CD14-positive monocyte (primary cell): Measurements from ENCODE around the gene SDR42E1. TPM values are rescaled to one million over a fixed set of nuclear protein-coding genes. Genes with fewer than 3 reads are reported as not detected.

ENCODE experiments used
- DNase-seq, 3 donors: peaks; one replicate each; pipeline ENCODE4 v3.0.0-alpha.2; 2011 to 2022
- H2AFZ ChIP-seq: 2 replicates; pipeline ENCODE4 v1.6.0; 2012; ENCODE audit warnings: mild to moderate bottlenecking, low read depth, low read length, inconsistent platforms; ENCODE audit not compliant: insufficient read depth, poor library complexity, severe bottlenecking
- H3K27ac ChIP-seq, 2 donors: 1 replicate in 1 of 2; 2 replicates in 1 of 2; pipeline ENCODE4 v1.5.1; 2012 to 2013; ENCODE audit warnings: low read length in 2 of 2, control low read depth in 1 of 2, inconsistent platforms in 1 of 2, low read depth in 1 of 2, mild to moderate bottlenecking in 1 of 2
- H3K27me3 ChIP-seq, 2 donors: one replicate each; pipeline versions ENCODE4 v1.6.0 to v1.6.1; 2011 to 2013; ENCODE audit warnings: low read length in 2 of 2; ENCODE audit not compliant: control insufficient read depth in 2 of 2, insufficient read depth in 2 of 2
- H3K36me3 ChIP-seq, 2 donors: replicated peaks in 1 of 2; 1 replicate in 1 of 2; 2 replicates in 1 of 2; pipeline versions ENCODE4 v1.5.1 to v1.6.1; 2012 to 2013; ENCODE audit warnings: low read length in 2 of 2, control low read depth in 1 of 2, inconsistent platforms in 1 of 2, mild to moderate bottlenecking in 1 of 2; ENCODE audit not compliant: insufficient read depth in 2 of 2, control insufficient read depth in 1 of 2
- H3K4me1 ChIP-seq, 2 donors: 1 replicate in 1 of 2; 2 replicates in 1 of 2; pipeline versions ENCODE4 v1.5.1 to v1.6.1; 2012 to 2013; ENCODE audit warnings: low read length in 2 of 2, control low read depth in 1 of 2, inconsistent platforms in 1 of 2, mild to moderate bottlenecking in 1 of 2, moderate library complexity in 1 of 2; ENCODE audit not compliant: insufficient read depth in 2 of 2, control insufficient read depth in 1 of 2
- H3K4me2 ChIP-seq: replicated peaks from 2 replicates; pipeline ENCODE3; 2012; ENCODE audit warnings: low read length, moderate library complexity, mild to moderate bottlenecking; ENCODE audit not compliant: poor library complexity, severe bottlenecking; ENCODE audit errors: extremely low read depth
- H3K4me3 ChIP-seq, 3 experiments: fragments of 200-600 bp in 1 of 3; sonication (generic) in 1 of 3; replicated peaks in 1 of 3; 1 replicate in 2 of 3; 2 replicates in 1 of 3; pipeline ENCODE4 v1.5.1; 2011 to 2013; ENCODE audit warnings: low read length in 3 of 3, mild to moderate bottlenecking in 3 of 3, control low read depth in 2 of 3, low read depth in 2 of 3, inconsistent platforms in 1 of 3, moderate library complexity in 1 of 3
- H3K79me2 ChIP-seq: 2 replicates; pipeline ENCODE4 v1.6.0; 2012; ENCODE audit warnings: mild to moderate bottlenecking, control low read depth, inconsistent platforms, low read length, moderate library complexity; ENCODE audit not compliant: insufficient read depth
- H3K9ac ChIP-seq: 2 replicates; pipeline ENCODE4 v1.6.0; 2017; ENCODE audit warnings: low read length, mild to moderate bottlenecking; ENCODE audit not compliant: insufficient read depth, poor library complexity, severe bottlenecking
- H3K9me3 ChIP-seq, 2 donors: replicated peaks in 1 of 2; 1 replicate in 1 of 2; 2 replicates in 1 of 2; pipeline versions ENCODE4 v1.5.1 to v1.6.1; 2012 to 2013; ENCODE audit warnings: low read length in 2 of 2, control low read depth in 1 of 2; ENCODE audit not compliant: control insufficient read depth in 1 of 2, insufficient read depth in 1 of 2
- H4K20me1 ChIP-seq: 2 replicates; pipeline ENCODE4 v1.6.0; 2012; ENCODE audit warnings: mild to moderate bottlenecking, low read length, control low read depth, moderate library complexity; ENCODE audit not compliant: insufficient read depth
- H3K27ac Mint-ChIP-seq, 7 donors: one replicate each; pipeline ENCODE4 v1.8.0; 2020; ENCODE audit warnings: mild to moderate bottlenecking in 7 of 7, mixed read lengths in 7 of 7, moderate library complexity in 6 of 7, inconsistent platforms in 2 of 7
- H3K27me3 Mint-ChIP-seq, 3 donors: one replicate each; pipeline ENCODE4 v1.8.0; 2021 to 2022; ENCODE audit warnings: low read depth in 3 of 3, mild to moderate bottlenecking in 3 of 3, mixed read lengths in 3 of 3, moderate library complexity in 3 of 3, inconsistent platforms in 1 of 3
- H3K36me3 Mint-ChIP-seq, 2 donors: one replicate each; pipeline ENCODE4 v1.8.0; 2020; ENCODE audit warnings: mixed read lengths in 2 of 2, inconsistent platforms in 1 of 2, mild to moderate bottlenecking in 1 of 2
- H3K4me1 Mint-ChIP-seq: one replicate; pipeline ENCODE4 v1.8.0; 2020; ENCODE audit warnings: mild to moderate bottlenecking, mixed read lengths
- H3K4me3 Mint-ChIP-seq, 2 donors: one replicate each; pipeline ENCODE4 v1.8.0; 2020; ENCODE audit warnings: mild to moderate bottlenecking in 2 of 2, mixed read lengths in 2 of 2, moderate library complexity in 1 of 2
- H3K9me3 Mint-ChIP-seq, 7 donors: one replicate each; pipeline ENCODE4 v1.8.0; 2020 to 2022; ENCODE audit warnings: mixed read lengths in 7 of 7, mild to moderate bottlenecking in 6 of 7, moderate library complexity in 6 of 7, inconsistent platforms in 2 of 7
- CTCF ChIP-seq: fragments of 200-600 bp; IDR thresholded peaks from one replicate; pipeline ENCODE4 v1.8.0; 2022; ENCODE audit warnings: antibody characterized with exemption, mild to moderate bottlenecking
- WGBS: methylation state at CpG from one replicate; pipeline ENCODE4 v1.1.5; 2013; ENCODE audit warnings: missing lambda C conversion rate; ENCODE audit not compliant: insufficient coverage; 5-methylcytosine and 5-hydroxymethylcytosine counted together
- intact Hi-C, 2 donors: fragments of 100-400 bp; cut with micrococcal nuclease; formaldehyde crosslinking; loops; one replicate each; pipeline versions ENCODE4 v1.15.0 to v1.15.1; 2023
- polyA plus RNA-seq, 3 donors: library from polyadenylated mRNA; depleted of rRNA in 1 of 3; unstranded in 2 of 3; stranded (reverse) in 1 of 3; fragments of 300-500 nt in 2 of 3; fragments of >200 nt in 1 of 3; fragmentation: Illumina TruSeq in 2 of 3; gene quantifications; 1 replicate in 2 of 3; 2 replicates in 1 of 3; pipeline ENCODE4 v1.2.3, GENCODE V29; 2012 to 2021

Gene SDR42E1
- polyA plus RNA-seq, 3 donors = under 0.01 TPM; not detected in 2

- H3K27ac ChIP-seq = no peak overlapping the region
- Mint-ChIP-seq H3K9me3 (peaks cover 0 to 4% (median 0%) of the 10 kb centered on the region in 7 donors), H3K4me3 (no peak overlapping the region), H3K27me3 (peaks cover 4 to 9% (median 6%) of the 10 kb centered on the region in 3 donors), H3K4me1 (no peaks in the 10 kb centered on the region), H3K27ac (no peak overlapping the region), H3K36me3 (no peaks in the 10 kb centered on the region)
- no peaks in the 10 kb centered on the region for H3K36me3 ChIP-seq
- H3K9me3 ChIP-seq = no peaks in the 10 kb centered on the region
- H3K9ac ChIP-seq = no peak overlapping the region
- no peaks in the 10 kb centered on the region for H3K27me3 ChIP-seq
- H3K4me3 ChIP-seq = no peak overlapping the region
- intact Hi-C loops = no loop called here
- H2AFZ ChIP-seq = no peak overlapping the region
- H4K20me1 ChIP-seq = no peaks in the 10 kb centered on the region
- DNase-seq = no peak
- H3K4me2 ChIP-seq = no peak overlapping the region
- no peaks in the 10 kb centered on the region for H3K4me1 ChIP-seq
- 79% methylated on average over 3 of the region's 8 CpGs for WGBS
- TF ChIP-seq CTCF = no peak
- no peaks in the 10 kb centered on the region for H3K79me2 ChIP-seq
Observed at GRCh38 chr16:82042144-82042543, 30.9 kb upstream of the SDR42E1 start.

GRCh38 chr16:82041542-82041941, 30.3 kb upstream of the SDR42E1 start:
- H3K4me3 ChIP-seq = no peak overlapping the region
- H4K20me1 ChIP-seq = no peaks in the 10 kb centered on the region
- no peaks in the 10 kb centered on the region for H3K36me3 ChIP-seq
- peaks cover 4 to 8% (median 4%) of the 10 kb centered on the region in 3 donors for H3K27me3 Mint-ChIP-seq
- no peaks in the 10 kb centered on the region for H3K9me3 ChIP-seq
- no peak overlapping the region for H3K9ac ChIP-seq
- no peaks in the 10 kb centered on the region for H3K79me2 ChIP-seq
- no peak overlapping the region for H2AFZ ChIP-seq
- WGBS = 93% methylated on average over 4 of the region's 4 CpGs
- peaks cover 0 to 4% (median 0%) of the 10 kb centered on the region in 7 donors for H3K9me3 Mint-ChIP-seq
- no peaks in the 10 kb centered on the region for H3K4me1 ChIP-seq
- H3K4me1 Mint-ChIP-seq = no peaks in the 10 kb centered on the region
- no peak overlapping the region for H3K27ac Mint-ChIP-seq
- no peak for DNase-seq
- no peaks in the 10 kb centered on the region for H3K27me3 ChIP-seq
- H3K4me2 ChIP-seq = no peak overlapping the region
- H3K36me3 Mint-ChIP-seq = no peaks in the 10 kb centered on the region
- no peak for TF ChIP-seq CTCF
- intact Hi-C loops = no loop called here
- no peak overlapping the region for H3K4me3 Mint-ChIP-seq
- H3K27ac ChIP-seq = no peak overlapping the region
